GM13977 (cell line): ENCODE measurements around the gene MKRN1.

Experiments used
- DNase-seq: peaks from one replicate; pipeline ENCODE4 v3.0.0; 2012; ENCODE audit warnings: low spot score
- CTCF ChIP-seq: IDR thresholded peaks from 2 replicates; pipeline ENCODE4 v1.5.1; 2012; ENCODE audit warnings: mild to moderate bottlenecking, control low read depth; ENCODE audit not compliant: insufficient read depth; ENCODE audit errors: extremely low read depth, missing control alignments
- in situ Hi-C: fragments of 300-500 bp; cut with MboI; formaldehyde crosslinking; loops from one replicate; pipeline ENCODE4 v1.12.0; 2022; ENCODE audit warnings: low sequenced_read_pairs, low pct_unique_long_range_greater_than_20kb, mixed read lengths, inconsistent platforms; ENCODE audit not compliant: unreplicated experiment

Gene MKRN1

GRCh38 chr7:140484951-140485499 is 5.7 kb upstream of the MKRN1 start:
- no peak for TF ChIP-seq CTCF
- DNase-seq, result no peak
- in situ Hi-C loops, result no loop called here

DNA sequence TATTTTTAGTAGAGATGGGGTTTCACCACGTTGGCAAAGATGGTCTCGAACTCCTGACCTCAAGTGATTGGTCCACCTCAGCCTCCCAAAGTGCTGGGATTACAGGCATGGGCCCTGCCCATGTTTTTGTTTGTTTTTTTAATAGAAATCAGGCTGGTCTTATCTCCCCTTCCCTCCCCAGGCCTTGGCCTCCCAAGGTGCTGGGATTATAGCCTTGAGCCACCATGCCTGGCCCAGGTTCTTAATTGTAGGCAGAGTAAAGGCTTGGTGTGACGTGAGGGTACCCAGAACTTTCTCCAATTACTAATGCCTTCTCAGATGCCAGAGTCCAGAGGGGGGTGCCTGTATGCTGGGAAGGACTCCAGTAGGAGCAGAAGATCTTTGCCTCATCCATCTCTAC is 5.2 kb upstream of the MKRN1 start:
- DNase-seq, result no peak

GRCh38 chr7:140479739-140480084 is 407 bp upstream of the MKRN1 start:
- in situ Hi-C loops, result no loop called here
- DNase-seq, result no peak
- no peak for TF ChIP-seq CTCF

More for the DNA sequence above, 5.2 kb upstream of the MKRN1 start:
- TF ChIP-seq CTCF, result no peak
- in situ Hi-C loops, result no loop called here

DNA sequence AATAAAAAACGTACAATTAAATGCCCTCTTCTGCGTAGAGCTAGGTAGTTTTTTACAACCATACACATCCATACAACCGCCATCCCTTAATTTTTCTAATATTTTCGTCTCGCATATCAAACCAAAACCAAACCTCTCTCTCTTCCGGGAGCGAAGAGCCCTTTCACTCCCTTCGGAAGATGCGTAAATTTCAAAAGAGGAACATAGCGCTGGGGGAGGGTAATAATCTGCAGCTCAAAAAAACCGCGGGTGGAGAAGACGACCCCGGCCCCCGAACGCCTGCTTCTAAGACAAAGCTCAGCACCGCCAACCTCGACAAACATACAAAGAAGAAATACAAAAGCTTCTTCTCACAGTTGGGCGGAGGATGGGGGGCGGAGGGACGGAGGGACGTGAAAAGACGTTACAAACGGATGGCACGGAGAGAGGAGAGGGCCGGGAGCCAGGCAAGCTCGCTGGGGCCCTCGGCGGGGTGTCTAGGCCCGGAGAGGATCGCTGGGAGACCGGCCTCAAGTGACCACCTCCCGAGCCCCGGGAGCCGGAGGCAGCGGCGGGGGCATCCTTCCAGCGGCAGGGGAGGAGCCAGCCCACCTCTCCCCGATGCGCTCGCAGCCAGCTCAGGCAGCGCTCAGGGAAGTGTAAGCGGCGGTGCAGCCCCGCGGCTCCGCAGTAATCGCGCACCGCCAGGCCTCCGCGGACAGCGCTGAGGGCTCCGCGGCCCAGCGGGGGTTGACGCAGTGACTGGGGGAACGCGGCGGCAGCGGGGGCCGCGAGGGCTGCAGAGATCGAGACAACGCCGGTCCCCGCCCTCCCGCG is 851 bp downstream of the MKRN1 start:
- no peak for TF ChIP-seq CTCF
- in situ Hi-C loops, result no loop called here
- DNase-seq, result peak; percentile 45

DNA sequence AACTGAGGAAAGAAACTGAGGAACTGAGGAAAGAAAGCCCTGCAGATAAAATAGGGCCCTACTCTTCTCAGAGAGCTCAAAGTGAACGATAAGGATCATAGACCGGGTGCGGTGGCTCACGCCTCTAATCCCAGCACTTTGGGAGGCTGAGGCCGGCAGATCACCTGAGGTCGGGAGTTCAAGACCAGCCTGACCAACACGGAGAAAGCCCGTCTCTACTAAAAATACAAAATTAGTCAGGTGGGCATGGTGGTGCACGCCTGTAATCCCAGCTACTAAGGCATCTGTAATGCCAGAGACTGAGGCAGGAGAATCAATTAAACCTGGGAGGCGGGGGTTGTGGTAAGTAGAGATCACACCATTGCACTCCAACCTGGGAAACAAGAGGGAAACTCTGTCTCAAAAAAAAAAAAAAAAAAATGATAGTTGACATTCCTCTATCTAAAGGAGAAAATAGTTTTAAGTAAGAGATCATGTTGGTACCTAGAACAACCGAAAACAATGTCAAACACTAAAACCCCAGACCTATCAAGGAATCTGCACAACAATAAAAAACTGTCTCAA is 2.5 kb downstream of the MKRN1 start:
- in situ Hi-C loops, result no loop called here
- no peak for DNase-seq
- TF ChIP-seq CTCF, result no peak

DNA sequence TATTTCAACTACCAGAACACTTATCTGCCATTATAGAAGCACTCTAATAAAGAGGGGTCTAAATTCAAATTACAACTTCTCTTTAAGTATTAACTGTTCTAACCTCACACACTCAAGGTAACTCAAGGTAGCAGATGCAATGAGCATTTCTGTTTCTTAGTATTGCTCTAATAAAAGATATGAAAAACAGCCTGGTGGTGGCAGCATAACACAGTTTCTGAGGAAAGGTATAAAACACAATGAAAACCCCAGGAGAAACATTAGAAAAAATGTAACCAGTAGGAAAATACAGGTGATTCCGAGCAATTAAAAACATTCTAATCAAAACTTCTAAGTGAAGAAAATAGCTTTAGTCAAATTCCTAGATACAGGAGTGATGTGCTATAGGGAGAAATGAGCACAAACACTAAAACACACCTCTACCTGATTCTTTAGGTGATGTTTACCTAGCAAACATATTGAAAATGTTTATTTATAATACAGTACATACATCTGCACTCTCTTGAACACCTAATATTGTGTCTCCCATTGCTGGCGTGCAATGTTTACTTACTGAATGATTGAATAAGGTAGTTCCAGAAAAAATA is 3.5 kb downstream of the MKRN1 start:
- TF ChIP-seq CTCF, result peak; percentile 60
- DNase-seq, result peak; percentile 56

More for the DNA sequence above, 3.5 kb downstream of the MKRN1 start:
- in situ Hi-C loops, result no loop called here
